OCI-LY3 (cell line): Measurements from ENCODE around the gene RNU7-1.
A peak's percentile ranks its signal among the peaks of the same experiment; 100 is the strongest.

ENCODE experiments used
- H2AFZ ChIP-seq: fragments of 200-600, 300-600 bp; shearing (Covaris generic); 2 replicates; pipeline ENCODE4 v1.6.0; 2014; ENCODE audit warnings: antibody characterized with exemption, low read depth, low read length
- H3K27ac ChIP-seq: fragments of 200-600, 300-600 bp; sonication (generic); 2 replicates; pipeline ENCODE4 v1.5.1; 2014; ENCODE audit warnings: mild to moderate bottlenecking, low read length, moderate library complexity, mixed read lengths
- H3K27me3 ChIP-seq: fragments of 200-600, 300-600 bp; sonication (generic); 2 replicates; pipeline ENCODE4 v1.6.1; 2014; ENCODE audit warnings: low read depth, low read length, mixed read lengths
- H3K36me3 ChIP-seq: fragments of 200-600, 300-600 bp; sonication (generic); replicated peaks from 2 replicates; pipeline ENCODE3; 2014; ENCODE audit warnings: low read depth, low read length, mixed read lengths
- H3K4me1 ChIP-seq: fragments of 300-600, 200-600 bp; sonication (generic); 2 replicates; pipeline ENCODE4 v1.6.1; 2014; ENCODE audit warnings: low read length, mixed read lengths
- H3K4me2 ChIP-seq: fragments of 200-600, 300-600 bp; sonication (generic); 2 replicates; pipeline ENCODE4 v1.6.1; 2014; ENCODE audit warnings: low read length, mixed read lengths
- H3K4me3 ChIP-seq: fragments of 300-600, 200-600 bp; sonication (generic); 2 replicates; pipeline ENCODE4 v1.5.1; 2014; ENCODE audit warnings: antibody characterized with exemption, mild to moderate bottlenecking, low read length, moderate library complexity
- H3K79me2 ChIP-seq: fragments of 300-600, 200-600 bp; shearing (Covaris generic); 2 replicates; pipeline ENCODE4 v1.6.1; 2014; ENCODE audit warnings: mild to moderate bottlenecking, low read length, mixed read lengths
- H3K9ac ChIP-seq: fragments of 300-600, 200-600 bp; shearing (Covaris generic); 2 replicates; pipeline ENCODE4 v1.6.0; 2014; ENCODE audit warnings: mild to moderate bottlenecking, low read length, moderate library complexity
- H3K9me3 ChIP-seq: fragments of 200-600, 300-600 bp; shearing (Covaris generic); 2 replicates; pipeline ENCODE4 v1.6.1; 2014; ENCODE audit warnings: low read length, mixed read lengths; ENCODE audit not compliant: insufficient read depth
- H4K20me1 ChIP-seq: fragments of 200-600, 300-600 bp; sonication (generic); 2 replicates; pipeline ENCODE4 v1.6.1; 2016; ENCODE audit warnings: low read length, mixed read lengths; ENCODE audit not compliant: insufficient read depth
- CTCF ChIP-seq: fragments of 200-600, 300-600 bp; sonication (generic); IDR thresholded peaks from 2 replicates; pipeline ENCODE4 v1.5.1; 2014; ENCODE audit warnings: antibody characterized with exemption, low read length, low read depth
- EZH2phosphoT487 ChIP-seq: fragments of 200-600 bp; shearing (Covaris generic); IDR thresholded peaks from 2 replicates; pipeline ENCODE4 v1.6.1; 2018; ENCODE audit warnings: antibody characterized with exemption, mixed run types, low read depth

The RNU7-1 gene

GRCh38 chr12:6936194-6936635 lies 7.4 kb upstream of the RNU7-1 start:
- Histone ChIP-seq H3K4me1 (peaks cover 14% of the 10 kb centered on the region), H3K9ac (peak overlapping the region; percentile 96; the same call in 1 of the 2 replicates), H2AFZ (no peak overlapping the region), H3K9me3 (no peaks in the 10 kb centered on the region), H3K4me2 (peak overlapping the region; percentile 92), H3K4me3 (peak overlapping the region; percentile 92), H4K20me1 (no peaks in the 10 kb centered on the region), H3K36me3 (peaks cover 13% of the 10 kb centered on the region), H3K27ac (peak overlapping the region; percentile 75), H3K27me3 (no peaks in the 10 kb centered on the region), H3K79me2 (peaks cover 27% of the 10 kb centered on the region)
- TF ChIP-seq CTCF: no peak
- TF ChIP-seq EZH2phosphoT487: no peak

GRCh38 chr12:6936636-6937480 lies 6.8 kb upstream of the RNU7-1 start:
- peaks cover 13% of the 10 kb centered on the region for H3K36me3 ChIP-seq
- peak overlapping the region; percentile 96 for H3K9ac ChIP-seq
- peaks cover 14% of the 10 kb centered on the region for H3K4me1 ChIP-seq
- peak overlapping the region; percentile 92 for H3K4me2 ChIP-seq
- H3K27ac ChIP-seq: peak overlapping the region; percentile 75
- H3K4me3 ChIP-seq: peak overlapping the region; percentile 92
- 0 out of 2 replicates have a peak, but pooled peaks have one; percentile 10 for TF ChIP-seq CTCF
- TF ChIP-seq EZH2phosphoT487: no peak
- H3K27me3 ChIP-seq: no peaks in the 10 kb centered on the region
- H2AFZ ChIP-seq: no peak overlapping the region
- peaks cover 27% of the 10 kb centered on the region for H3K79me2 ChIP-seq
- no peaks in the 10 kb centered on the region for H3K9me3 ChIP-seq
- no peaks in the 10 kb centered on the region for H4K20me1 ChIP-seq

GRCh38 chr12:6937481-6938352 lies 5.9 kb upstream of the RNU7-1 start:
- Histone ChIP-seq H4K20me1 (no peaks in the 10 kb centered on the region), H3K27me3 (no peaks in the 10 kb centered on the region), H3K79me2 (peaks cover 24% of the 10 kb centered on the region), H3K4me1 (peaks cover 14% of the 10 kb centered on the region), H3K4me3 (peak overlapping the region; percentile 92), H3K9ac (peak overlapping the region; percentile 96), H3K36me3 (peaks cover 13% of the 10 kb centered on the region), H3K27ac (peak overlapping the region; percentile 75), H3K4me2 (peak overlapping the region; percentile 92), H3K9me3 (no peaks in the 10 kb centered on the region), H2AFZ (no peak overlapping the region)
- no peak for TF ChIP-seq EZH2phosphoT487
- peak; percentile 85 for TF ChIP-seq CTCF
